Epithelial cell of proximal tubule (primary cell): ENCODE measurements around the gene GRK4. TPM values are rescaled to one million over a fixed set of nuclear protein-coding genes. Genes with fewer than 3 reads are reported as not detected.
"Not testable (repeated sequence)": the region's sequence is repeated elsewhere in the genome, so short reads cannot be mapped to it uniquely, and the experiment has no call there.

Experiments
- DNase-seq: peaks from one replicate; pipeline ENCODE4 v3.0.0-alpha.2; 2011; ENCODE audit warnings: low read depth
- H3K4me3 ChIP-seq: 2 replicates; pipeline ENCODE4 v1.5.1; 2011; ENCODE audit warnings: low read depth, mild to moderate bottlenecking, low read length
- total RNA-seq: library from RNA; depleted of rRNA; stranded (reverse); fragments of >200 nt; gene quantifications from 2 replicates; pipeline ENCODE4 v1.2.3, GENCODE V29; 2015
- TF ChIP-seq, protein P1 (sequence below): conservative IDR thresholded peaks from 2 replicates; pipeline ENCODE4 v1.5.1; 2012; ENCODE audit warnings: low read depth, mild to moderate bottlenecking, low read length

Gene GRK4
- total RNA-seq, 1 donor from 2014 or later = 1.3 TPM

DNA sequence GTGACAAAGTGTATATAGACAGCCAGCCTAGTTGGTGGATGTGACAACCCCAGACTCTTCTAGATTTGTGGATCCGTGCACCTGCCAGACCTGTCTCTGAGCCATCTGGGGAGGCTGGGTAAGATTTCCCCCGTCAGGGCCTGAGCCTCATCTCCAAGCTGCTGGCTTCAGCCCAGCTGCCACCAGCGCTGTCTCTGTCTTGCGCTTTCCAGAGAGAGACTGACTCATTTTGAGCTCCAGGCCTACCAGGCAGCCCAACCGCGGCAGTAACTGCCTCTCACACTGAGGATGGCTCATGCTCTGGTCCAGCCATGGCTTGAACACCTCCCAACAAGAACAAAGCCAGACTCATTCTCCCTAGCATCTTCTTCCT lies 26.6 kb upstream of the GRK4 start:
- TF ChIP-seq, protein P1, sequence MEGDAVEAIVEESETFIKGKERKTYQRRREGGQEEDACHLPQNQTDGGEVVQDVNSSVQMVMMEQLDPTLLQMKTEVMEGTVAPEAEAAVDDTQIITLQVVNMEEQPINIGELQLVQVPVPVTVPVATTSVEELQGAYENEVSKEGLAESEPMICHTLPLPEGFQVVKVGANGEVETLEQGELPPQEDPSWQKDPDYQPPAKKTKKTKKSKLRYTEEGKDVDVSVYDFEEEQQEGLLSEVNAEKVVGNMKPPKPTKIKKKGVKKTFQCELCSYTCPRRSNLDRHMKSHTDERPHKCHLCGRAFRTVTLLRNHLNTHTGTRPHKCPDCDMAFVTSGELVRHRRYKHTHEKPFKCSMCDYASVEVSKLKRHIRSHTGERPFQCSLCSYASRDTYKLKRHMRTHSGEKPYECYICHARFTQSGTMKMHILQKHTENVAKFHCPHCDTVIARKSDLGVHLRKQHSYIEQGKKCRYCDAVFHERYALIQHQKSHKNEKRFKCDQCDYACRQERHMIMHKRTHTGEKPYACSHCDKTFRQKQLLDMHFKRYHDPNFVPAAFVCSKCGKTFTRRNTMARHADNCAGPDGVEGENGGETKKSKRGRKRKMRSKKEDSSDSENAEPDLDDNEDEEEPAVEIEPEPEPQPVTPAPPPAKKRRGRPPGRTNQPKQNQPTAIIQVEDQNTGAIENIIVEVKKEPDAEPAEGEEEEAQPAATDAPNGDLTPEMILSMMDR = no peak
- peak overlapping the region; percentile 94 for H3K4me3 ChIP-seq
- peak; percentile 22 for DNase-seq

DNA sequence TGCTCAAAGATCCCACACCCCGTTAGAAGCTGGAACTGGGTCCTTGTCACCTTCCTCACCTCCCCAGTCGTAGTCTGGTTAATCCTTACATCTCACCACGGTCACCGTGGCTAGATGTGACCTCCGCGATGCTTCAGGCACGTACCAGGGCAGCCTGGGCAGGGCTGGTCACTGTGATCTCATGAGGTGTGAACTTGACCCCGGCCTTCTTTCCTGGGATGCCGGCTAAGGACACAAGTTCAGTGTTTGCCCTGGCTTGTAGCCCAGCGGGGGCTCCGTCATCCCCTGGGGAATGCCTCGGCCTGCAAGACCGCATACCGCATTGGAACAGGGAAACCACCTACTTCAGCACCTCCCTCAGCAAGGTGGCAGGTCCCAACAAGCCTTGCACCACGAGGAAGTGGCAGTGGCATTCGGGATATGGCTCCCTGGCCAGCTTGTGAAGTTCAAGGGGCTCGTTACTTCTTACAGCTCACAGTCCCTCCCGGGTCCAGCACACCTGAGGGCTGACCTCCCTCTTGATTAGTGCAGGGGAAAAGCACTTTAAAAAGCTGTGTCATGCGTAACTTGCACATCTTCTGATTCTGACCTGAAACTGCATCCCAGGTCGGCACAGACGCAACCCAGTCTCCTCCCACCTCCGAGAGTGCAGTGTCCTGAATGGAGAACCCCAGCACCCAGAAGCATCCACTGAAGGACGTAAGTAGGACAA lies 26.1 kb upstream of the GRK4 start:
- H3K4me3 ChIP-seq = no peak overlapping the region
- DNase-seq = peak; percentile 52

DNA sequence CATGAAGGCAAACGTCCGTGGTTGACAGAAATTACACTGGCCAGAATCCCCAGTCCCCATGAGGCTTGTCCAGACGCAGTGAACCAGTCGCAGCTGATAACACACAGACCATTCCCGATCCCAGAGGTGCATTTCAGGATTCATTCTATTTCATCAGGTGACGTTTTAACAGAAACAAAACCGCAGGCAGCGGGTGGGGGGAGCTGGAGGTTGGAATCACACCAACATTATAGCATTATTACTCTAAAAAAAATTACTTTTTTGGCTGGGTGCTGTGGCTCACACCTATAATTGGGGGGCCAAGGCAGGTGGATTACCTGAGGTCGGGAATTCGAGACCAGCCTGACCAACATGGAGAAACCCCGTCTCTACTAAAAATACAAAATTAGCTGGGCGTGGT lies 25.4 kb upstream of the GRK4 start:
- no peak overlapping the region for H3K4me3 ChIP-seq
- TF ChIP-seq, protein P1 = no peak
- no peak for DNase-seq

More for the DNA sequence above, 26.1 kb upstream of the GRK4 start:
- TF ChIP-seq, protein P1 = no peak

DNA sequence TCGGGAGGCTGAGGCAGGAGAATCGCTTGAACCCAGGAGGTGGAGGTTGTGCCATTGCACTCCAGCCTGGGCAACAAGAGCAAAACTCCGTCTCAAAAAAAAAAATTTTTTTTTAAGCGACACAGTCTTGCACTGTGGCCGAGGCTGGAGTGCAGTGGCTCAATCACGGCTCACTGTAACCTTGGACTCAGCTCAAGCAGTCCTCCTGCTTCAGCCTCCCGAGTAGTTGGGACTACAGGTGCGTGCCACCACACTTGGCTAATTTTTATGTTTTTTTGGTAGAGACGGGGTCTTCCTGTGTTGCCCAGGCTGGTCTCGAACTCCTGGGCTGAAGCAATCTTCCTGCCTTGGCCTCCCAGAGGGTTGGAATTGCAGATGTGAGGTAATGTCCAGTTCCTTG lies 25.0 kb upstream of the GRK4 start:
- not testable (repeated sequence) for H3K4me3 ChIP-seq, DNase-seq

DNA sequence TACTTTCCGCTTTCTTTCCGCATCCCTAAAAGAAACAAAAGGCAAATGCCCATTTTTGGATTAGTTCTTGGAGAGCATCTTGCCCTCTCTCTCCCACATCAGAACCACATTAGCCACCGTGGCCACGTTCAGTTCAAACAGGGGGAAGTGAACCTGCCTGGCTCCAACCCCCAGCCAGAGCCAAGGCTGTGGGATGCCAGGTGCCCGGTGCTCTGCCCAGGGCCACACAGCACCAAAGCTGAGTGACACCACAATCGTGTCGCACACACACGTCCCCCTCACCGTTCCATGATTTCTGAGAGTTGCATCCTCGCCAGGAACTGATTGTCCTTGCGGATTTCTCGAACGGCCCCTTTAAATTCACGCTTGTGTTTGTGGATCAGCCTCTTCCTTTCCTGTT lies 24.5 kb upstream of the GRK4 start:
- TF ChIP-seq, protein P1 = no peak
- no peak for DNase-seq
- no peak overlapping the region for H3K4me3 ChIP-seq

DNA sequence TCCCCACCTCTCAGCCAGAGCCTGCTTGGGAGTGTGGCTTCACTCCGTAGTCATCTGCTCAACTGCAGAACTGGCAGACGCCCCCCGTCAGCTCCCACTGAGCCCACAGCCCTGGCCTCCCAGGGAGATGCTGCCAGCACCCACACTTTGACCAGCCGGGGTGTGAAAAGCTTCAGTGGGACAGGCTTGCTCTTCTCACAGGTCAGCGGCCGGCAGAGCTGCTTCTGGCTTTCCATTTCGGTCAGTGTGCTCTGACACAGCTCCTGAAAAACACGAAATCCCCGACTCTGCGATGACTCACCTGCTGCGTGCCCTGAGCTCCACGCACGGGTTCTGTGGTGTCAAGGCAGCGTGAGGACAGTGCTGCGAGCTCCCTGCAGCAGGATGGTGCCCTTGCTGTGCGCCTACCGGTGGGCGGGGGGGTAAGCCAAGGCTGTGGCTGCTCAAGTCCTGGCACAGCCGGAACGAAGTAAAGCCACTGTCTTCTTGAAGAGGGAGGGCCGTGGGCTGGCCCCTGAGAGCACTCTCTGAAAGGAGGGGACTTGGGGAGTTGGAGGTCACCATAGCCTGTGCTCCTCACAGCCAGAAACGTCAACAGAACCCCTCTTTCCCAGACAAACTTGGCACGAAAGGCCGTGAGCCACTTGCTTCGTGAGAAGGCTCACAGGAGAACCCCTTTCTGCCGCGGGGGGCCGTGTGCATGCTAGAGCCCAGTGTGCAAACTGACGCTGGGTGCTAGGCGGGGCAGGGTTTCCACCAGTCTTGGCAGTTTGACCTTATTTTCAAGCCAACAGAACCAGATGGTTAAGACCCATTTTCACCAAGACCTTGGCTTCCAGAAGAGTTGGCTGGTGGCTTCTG lies 23.8 kb upstream of the GRK4 start:
- no peak for DNase-seq
- H3K4me3 ChIP-seq = no peak overlapping the region
- TF ChIP-seq, protein P1 = no peak

DNA sequence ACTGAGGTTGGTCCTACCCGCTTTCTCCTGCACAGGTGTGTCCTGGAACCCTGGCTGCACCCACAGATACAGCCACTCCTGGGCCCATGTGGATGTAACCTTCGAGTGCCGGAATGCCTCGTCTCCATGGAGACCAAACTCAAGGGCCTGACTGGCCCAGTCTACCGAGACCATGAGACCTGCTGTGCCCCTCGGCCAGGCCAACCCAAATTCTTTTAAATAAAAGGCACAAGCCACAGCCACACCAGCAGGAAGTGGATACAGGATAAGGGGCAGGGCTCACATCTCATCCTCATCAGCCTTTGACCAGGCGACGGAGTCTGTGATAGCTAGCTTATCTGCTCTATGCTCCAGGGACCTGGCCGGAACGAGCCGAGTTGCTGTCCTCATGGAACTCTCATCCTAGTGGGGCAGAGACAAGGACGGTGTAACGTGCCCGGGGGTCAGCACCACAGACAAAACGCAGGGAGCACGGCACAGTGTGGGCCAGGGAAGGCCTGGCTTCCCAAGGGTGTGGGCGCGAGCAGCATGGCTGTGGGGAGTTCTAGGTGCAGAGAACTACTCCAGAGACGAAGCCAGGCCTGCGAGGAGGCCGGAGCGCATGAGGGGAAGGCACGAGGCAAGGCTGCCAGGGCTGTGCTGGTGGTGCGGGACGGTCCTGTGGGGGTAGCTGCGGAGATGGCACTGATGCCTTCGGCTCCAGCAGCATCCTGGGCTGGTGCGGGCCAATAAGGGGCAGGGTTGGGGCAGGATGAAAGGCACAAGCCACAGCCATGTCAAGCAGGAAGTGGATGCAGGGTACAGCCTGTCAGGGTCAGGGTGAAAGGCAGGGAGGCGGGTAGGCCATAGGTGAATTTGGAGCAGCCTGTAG lies 22.9 kb upstream of the GRK4 start:
- H3K4me3 ChIP-seq = no peak overlapping the region
- TF ChIP-seq, protein P1 = no peak
- no peak for DNase-seq
